Neuronal stem cell (in vitro differentiated cells): ENCODE data around the gene CYBA.

Experiments used
- DNase-seq: peaks from one replicate; pipeline ENCODE4 v3.0.0-alpha.2; 2013; ENCODE audit warnings: low spot score
- H2AFZ ChIP-seq: one replicate; pipeline ENCODE4 v1.6.1; 2013; ENCODE audit warnings: mild to moderate bottlenecking, low read length, inconsistent platforms
- H2AK5ac ChIP-seq: 2 replicates; pipeline ENCODE4 v1.6.1; 2013; ENCODE audit warnings: low read depth, mild to moderate bottlenecking, inconsistent platforms, low read length, moderate library complexity, mixed read lengths
- H2BK120ac ChIP-seq: 2 replicates; pipeline ENCODE4 v1.6.1; 2013; ENCODE audit warnings: low read depth, mild to moderate bottlenecking, inconsistent platforms, low read length, moderate library complexity, mixed read lengths
- H2BK12ac ChIP-seq: one replicate; pipeline ENCODE4 v1.6.1; 2013; ENCODE audit warnings: low read length, inconsistent platforms
- H2BK15ac ChIP-seq: 2 replicates; pipeline ENCODE4 v1.6.1; 2013; ENCODE audit warnings: mild to moderate bottlenecking, low read length, inconsistent platforms, mixed read lengths
- H2BK5ac ChIP-seq: one replicate; pipeline ENCODE4 v1.6.1; 2013; ENCODE audit warnings: inconsistent platforms, mild to moderate bottlenecking, low read length, moderate library complexity
- H3K14ac ChIP-seq: one replicate; pipeline ENCODE4 v1.6.1; 2013; ENCODE audit warnings: low read length, inconsistent platforms
- H3K18ac ChIP-seq: 2 replicates; pipeline ENCODE4 v1.6.1; 2013; ENCODE audit warnings: low read length, inconsistent platforms
- H3K23ac ChIP-seq: 2 replicates; pipeline ENCODE4 v1.6.1; 2013; ENCODE audit warnings: low read depth, mild to moderate bottlenecking, mixed read lengths, low read length, inconsistent platforms; ENCODE audit not compliant: poor library complexity
- H3K27ac ChIP-seq: replicated peaks from 3 replicates; pipeline ENCODE4 v1.5.1; 2013; ENCODE audit warnings: low read length, inconsistent platforms
- H3K27me3 ChIP-seq, 3 experiments: 2 replicates each; pipeline ENCODE4 v1.6.1; 2013; ENCODE audit warnings: low read length in 3 of 3, mild to moderate bottlenecking in 2 of 3, inconsistent platforms in 1 of 3, low read depth in 1 of 3, mixed read lengths in 1 of 3, moderate library complexity in 1 of 3; ENCODE audit not compliant: control insufficient read depth in 3 of 3, insufficient read depth in 3 of 3
- H3K36me3 ChIP-seq, 2 donors: replicated peaks in 1 of 2; 2 replicates each; pipeline ENCODE4 v1.6.1; 2013; ENCODE audit warnings: low read length in 2 of 2; ENCODE audit not compliant: control insufficient read depth in 2 of 2, insufficient read depth in 2 of 2
- H3K4ac ChIP-seq: 2 replicates; pipeline ENCODE4 v1.6.1; 2013; ENCODE audit warnings: inconsistent platforms, mild to moderate bottlenecking, low read length, moderate library complexity
- H3K4me1 ChIP-seq, 2 donors: 1 replicate in 1 of 2; 2 replicates in 1 of 2; pipeline ENCODE4 v1.6.1; 2013; ENCODE audit warnings: low read length in 2 of 2, low read depth in 1 of 2; ENCODE audit not compliant: control insufficient read depth in 2 of 2, insufficient read depth in 1 of 2
- H3K4me2 ChIP-seq: one replicate; pipeline ENCODE4 v1.6.1; 2013; ENCODE audit warnings: mild to moderate bottlenecking, low read length, inconsistent platforms; ENCODE audit not compliant: insufficient read depth, poor library complexity, severe bottlenecking
- H3K4me3 ChIP-seq, 2 donors: 2 replicates each; pipeline ENCODE4 v1.5.1; 2013; ENCODE audit warnings: low read length in 2 of 2, mild to moderate bottlenecking in 2 of 2, inconsistent platforms in 1 of 2, moderate library complexity in 1 of 2
- H3K79me1 ChIP-seq: one replicate; pipeline ENCODE4 v1.6.1; 2013; ENCODE audit warnings: low read depth, mild to moderate bottlenecking, inconsistent platforms, low read length, moderate library complexity
- H3K9ac ChIP-seq: one replicate; pipeline ENCODE4 v1.6.1; 2013; ENCODE audit warnings: mild to moderate bottlenecking, low read depth, low read length, inconsistent platforms; ENCODE audit not compliant: poor library complexity
- H3K9me3 ChIP-seq, 2 donors: replicated peaks in 1 of 2; 2 replicates each; pipeline versions ENCODE3 to v1.6.1; 2013; ENCODE audit warnings: low read length in 2 of 2, mild to moderate bottlenecking in 2 of 2, inconsistent platforms in 1 of 2, low read depth in 1 of 2, mixed read lengths in 1 of 2, moderate library complexity in 1 of 2; ENCODE audit not compliant: control insufficient read depth in 2 of 2, insufficient read depth in 1 of 2
- H4K8ac ChIP-seq: one replicate; pipeline ENCODE4 v1.6.1; 2013; ENCODE audit warnings: low read depth, mild to moderate bottlenecking, inconsistent platforms, low read length, moderate library complexity
- H4K91ac ChIP-seq: one replicate; pipeline ENCODE4 v1.6.1; 2013; ENCODE audit warnings: low read length, low read depth, mild to moderate bottlenecking, inconsistent platforms; ENCODE audit not compliant: poor library complexity
- WGBS, 2 donors: extraction: QIAGEN DNeasy Blood & Tissue Kit; methylation state at CpG; one replicate each; pipeline ENCODE4 v1.1.7; 2013; ENCODE audit warnings: missing lambda C conversion rate in 2 of 2, mixed read lengths in 1 of 2; ENCODE audit not compliant: insufficient read length in 2 of 2, insufficient replicate concordance in 1 of 2; ENCODE audit errors: extremely low coverage in 2 of 2; 5-methylcytosine and 5-hydroxymethylcytosine counted together

The CYBA gene

GRCh38 chr16:88688013-88688778 lies 37.3 kb upstream of the CYBA start:
- H2BK15ac ChIP-seq: no peak overlapping the region
- H3K23ac ChIP-seq: peak overlapping the region; percentile 46
- H3K27ac ChIP-seq: no peak overlapping the region
- no peak overlapping the region for H2BK12ac ChIP-seq
- no peak overlapping the region for H3K4me3 ChIP-seq
- no peak overlapping the region for H3K4me2 ChIP-seq
- H2BK120ac ChIP-seq: peak overlapping the region; percentile 31
- H2AFZ ChIP-seq: no peak overlapping the region
- H3K36me3 ChIP-seq: no peaks in the 10 kb centered on the region
- H3K4me1 ChIP-seq: peaks cover 12 to 16% of the 10 kb centered on the region in 2 donors
- H3K27me3 ChIP-seq: peaks cover 8 to 78% (median 35%) of the 10 kb centered on the region in 3 experiments
- H3K4ac ChIP-seq: no peak overlapping the region
- peak overlapping the region; percentile 70 for H2AK5ac ChIP-seq
- no peak for DNase-seq
- no peaks in the 10 kb centered on the region for H3K9me3 ChIP-seq
- H4K8ac ChIP-seq: no peak overlapping the region
- H4K91ac ChIP-seq: no peak overlapping the region
- H3K9ac ChIP-seq: no peak overlapping the region
- peak overlapping the region; percentile 5 for H2BK5ac ChIP-seq
- no peak overlapping the region for H3K14ac ChIP-seq
- no peak overlapping the region for H3K18ac ChIP-seq
- H3K79me1 ChIP-seq: peaks cover 6% of the 10 kb centered on the region
- no CpG with 5 or more reads among the region's 28 CpGs for WGBS, 2 donors

GRCh38 chr16:88687676-88688012 lies 36.8 kb upstream of the CYBA start:
- Histone ChIP-seq H4K91ac (no peak overlapping the region), H3K4me1 (peaks cover 12 to 16% of the 10 kb centered on the region in 2 donors), H2BK12ac (no peak overlapping the region), H3K4me3 (no peak overlapping the region), H3K18ac (no peak overlapping the region), H3K9me3 (no peaks in the 10 kb centered on the region), H3K9ac (no peak overlapping the region), H3K27me3 (peaks cover 8 to 75% (median 35%) of the 10 kb centered on the region in 3 experiments), H2BK15ac (no peak overlapping the region), H3K79me1 (peaks cover 6% of the 10 kb centered on the region), H2AK5ac (peak overlapping the region; percentile 12), H3K27ac (no peak overlapping the region), H3K14ac (no peak overlapping the region), H4K8ac (no peak overlapping the region), H2AFZ (no peak overlapping the region), H2BK5ac (no peak overlapping the region), H3K23ac (peak overlapping the region; percentile 46), H3K4ac (no peak overlapping the region), H2BK120ac (no peak overlapping the region), H3K36me3 (no peaks in the 10 kb centered on the region), H3K4me2 (no peak overlapping the region)
- WGBS, 2 donors: no CpG with 5 or more reads among the region's 3 CpGs
- no peak for DNase-seq

- H2BK5ac ChIP-seq: no peak overlapping the region
- H3K23ac ChIP-seq: no peak overlapping the region
- H4K8ac ChIP-seq: no peak overlapping the region
- H3K27ac ChIP-seq: no peak overlapping the region
- no peak overlapping the region for H3K18ac ChIP-seq
- H3K9me3 ChIP-seq: no peaks in the 10 kb centered on the region
- peaks cover 8 to 75% (median 35%) of the 10 kb centered on the region in 3 experiments for H3K27me3 ChIP-seq
- no peaks in the 10 kb centered on the region for H3K36me3 ChIP-seq
- no peak overlapping the region for H2BK15ac ChIP-seq
- no peak overlapping the region for H3K4me2 ChIP-seq
- no peak overlapping the region for H3K9ac ChIP-seq
- no peak overlapping the region for H3K4ac ChIP-seq
- no peak overlapping the region for H2BK120ac ChIP-seq
- no peak overlapping the region for H2AFZ ChIP-seq
- H3K14ac ChIP-seq: no peak overlapping the region
- no peak for DNase-seq
- peaks cover 6% of the 10 kb centered on the region for H3K79me1 ChIP-seq
- peaks cover 12 to 16% of the 10 kb centered on the region in 2 donors for H3K4me1 ChIP-seq
- no CpG with 5 or more reads among the region's 10 CpGs for WGBS, 2 donors
- H4K91ac ChIP-seq: no peak overlapping the region
- H2BK12ac ChIP-seq: no peak overlapping the region
- no peak overlapping the region for H2AK5ac ChIP-seq
- H3K4me3 ChIP-seq: no peak overlapping the region
Observed at GRCh38 chr16:88687254-88687576, 36.4 kb upstream of the CYBA start.

- Histone ChIP-seq H3K27me3 (peaks cover 8 to 74% (median 35%) of the 10 kb centered on the region in 3 experiments), H3K27ac (no peak within 1 kb of the TSS), H3K4ac (peak within 1 kb of the TSS; percentile 76), H2BK15ac (peak within 1 kb of the TSS; percentile 81), H3K4me1 (peaks cover 13 to 18% of the 10 kb centered on the region in 2 donors), H2BK120ac (peak within 1 kb of the TSS; percentile 81), H3K18ac (peak within 1 kb of the TSS; percentile 91), H3K4me3 (peak within 1 kb of the TSS; percentile 34 to 77), H2AK5ac (peak within 1 kb of the TSS; percentile 63), H2AFZ (peak within 1 kb of the TSS; percentile 90), H3K23ac (peak within 1 kb of the TSS; percentile 91), H3K4me2 (peak within 1 kb of the TSS; percentile 72), H2BK12ac (peak within 1 kb of the TSS; percentile 73), H4K8ac (peak within 1 kb of the TSS; percentile 96), H4K91ac (no peak within 1 kb of the TSS), H2BK5ac (no peak within 1 kb of the TSS), H3K36me3 (no peaks in the 10 kb centered on the region), H3K9ac (peak within 1 kb of the TSS; percentile 44), H3K14ac (peak within 1 kb of the TSS; percentile 71), H3K79me1 (peaks cover 6% of the 10 kb centered on the region), H3K9me3 (no peaks in the 10 kb centered on the region)
- peak; percentile 85 for DNase-seq
- no CpG with 5 or more reads among the region's 65 CpGs for WGBS, 2 donors
Observed at GRCh38 chr16:88686439-88687253, 35.8 kb upstream of the CYBA start, which contains the start of gene SNAI3. Gene SNAI3, minus strand, starts transcription at chr16:88686507. Its CDS starts 101 bp downstream, at chr16:88686406.
